Liver (tissue), 9 donors: ENCODE results near the gene RPL10A. TPM values are rescaled to one million over a fixed set of nuclear protein-coding genes. Genes with fewer than 3 reads are reported as not detected.

Source experiments
- DNase-seq: peaks from one replicate; pipeline ENCODE4 v3.0.0-alpha.2; 2017; ENCODE audit warnings: low spot score
- H3K27ac ChIP-seq, 2 donors: one replicate each; pipeline ENCODE4 v1.7.0; 2013; ENCODE audit warnings: inconsistent platforms in 2 of 2, low read length in 2 of 2, control low read depth in 1 of 2, low read depth in 1 of 2, mild to moderate bottlenecking in 1 of 2
- H3K27me3 ChIP-seq, 4 donors: one replicate each; pipeline versions ENCODE4 v1.6.1 to v1.7.0; 2013; ENCODE audit warnings: low read length in 3 of 4, inconsistent platforms in 1 of 4, mild to moderate bottlenecking in 1 of 4, moderate library complexity in 1 of 4; ENCODE audit not compliant: control insufficient read depth in 4 of 4, insufficient read depth in 4 of 4
- H3K36me3 ChIP-seq, 4 donors: one replicate each; pipeline versions ENCODE4 v1.6.1 to v1.7.0; 2013; ENCODE audit warnings: low read length in 3 of 4, mild to moderate bottlenecking in 3 of 4, low read depth in 1 of 4, moderate library complexity in 1 of 4; ENCODE audit not compliant: control insufficient read depth in 4 of 4, insufficient read depth in 3 of 4
- H3K4me1 ChIP-seq, 4 donors: one replicate each; pipeline versions ENCODE4 v1.6.1 to v1.7.0; 2013; ENCODE audit warnings: low read length in 3 of 4, mild to moderate bottlenecking in 3 of 4, moderate library complexity in 1 of 4; ENCODE audit not compliant: control insufficient read depth in 4 of 4, insufficient read depth in 4 of 4
- H3K4me3 ChIP-seq, 3 donors: one replicate each; pipeline versions ENCODE4 v1.6.1 to v1.7.0; 2013; ENCODE audit warnings: low read length in 3 of 3, control low read depth in 1 of 3, low read depth in 1 of 3, mild to moderate bottlenecking in 1 of 3
- H3K9ac ChIP-seq, 2 donors: one replicate each; pipeline ENCODE4 v1.7.0; 2013; ENCODE audit warnings: low read length in 2 of 2, mild to moderate bottlenecking in 2 of 2, moderate library complexity in 2 of 2, control low read depth in 1 of 2, low read depth in 1 of 2
- H3K9me3 ChIP-seq, 4 donors: one replicate each; pipeline versions ENCODE4 v1.6.1 to v1.7.0; 2013; ENCODE audit warnings: low read length in 3 of 4; ENCODE audit not compliant: control insufficient read depth in 4 of 4
- EGR1 ChIP-seq, 2 donors: IDR thresholded peaks; 2 replicates each; pipeline ENCODE4 v1.6.1; 2016 to 2018; ENCODE audit warnings: antibody characterized with exemption in 2 of 2, low read depth in 2 of 2
- FOXA1 ChIP-seq: IDR thresholded peaks from 2 replicates; pipeline ENCODE4 v1.6.1; 2016; ENCODE audit warnings: antibody characterized with exemption
- FOXA2 ChIP-seq: IDR thresholded peaks from 2 replicates; pipeline ENCODE4 v1.6.1; 2016; ENCODE audit warnings: antibody characterized with exemption
- GABPA ChIP-seq, 2 donors: IDR thresholded peaks in 1 of 2; conservative IDR thresholded peaks in 1 of 2; 2 replicates each; pipeline ENCODE4 v1.6.1; 2016; ENCODE audit warnings: antibody characterized with exemption in 2 of 2, mild to moderate bottlenecking in 1 of 2, moderate library complexity in 1 of 2
- HNF4G ChIP-seq: IDR thresholded peaks from 2 replicates; pipeline ENCODE4 v1.6.1; 2016; ENCODE audit warnings: antibody characterized with exemption
- JUND ChIP-seq, 2 donors: IDR thresholded peaks; 2 replicates each; pipeline ENCODE4 v1.6.1; 2016; ENCODE audit warnings: antibody characterized with exemption in 2 of 2
- NR2F2 ChIP-seq: IDR thresholded peaks from 2 replicates; pipeline ENCODE4 v1.6.1; 2016; ENCODE audit warnings: antibody characterized with exemption
- RXRA ChIP-seq, 2 donors: IDR thresholded peaks; 2 replicates each; pipeline ENCODE4 v1.6.1; 2017 to 2018; ENCODE audit warnings: antibody characterized with exemption in 2 of 2, mild to moderate bottlenecking in 1 of 2
- SP1 ChIP-seq: IDR thresholded peaks from 2 replicates; pipeline ENCODE4 v1.6.1; 2018; ENCODE audit warnings: antibody characterized with exemption, mild to moderate bottlenecking
- TAF1 ChIP-seq: conservative IDR thresholded peaks from 2 replicates; pipeline ENCODE4 v1.6.1; 2016; ENCODE audit warnings: antibody characterized with exemption, mild to moderate bottlenecking
- YY1 ChIP-seq: IDR thresholded peaks from 2 replicates; pipeline ENCODE4 v1.6.1; 2016; ENCODE audit warnings: antibody characterized with exemption, mild to moderate bottlenecking
- WGBS: extraction: QIAGEN DNeasy Blood & Tissue Kit; methylation state at CpG from one replicate; pipeline ENCODE4 v1.1.7; 2013; 5-methylcytosine and 5-hydroxymethylcytosine counted together
- polyA plus RNA-seq, 2 donors: library from polyadenylated mRNA; stranded (reverse) in 1 of 2; unstranded in 1 of 2; fragments of 200-250 nt in 1 of 2; fragments of >200 nt in 1 of 2; fragmentation: Nextera tagmentation in 1 of 2; extraction: Ambion mirVana in 1 of 2; gene quantifications; one replicate each; pipeline versions ENCODE4 v1.2.1 to v1.2.3, GENCODE V29; 2013 to 2015
- total RNA-seq, 2 donors: library from RNA; depleted of rRNA; stranded (reverse); fragments of >200 nt; gene quantifications; one replicate each; pipeline ENCODE4 v1.2.3, GENCODE V29; 2014
- TF ChIP-seq, protein P1 (sequence below): IDR thresholded peaks from 2 replicates; pipeline ENCODE4 v1.6.1; 2016; ENCODE audit warnings: antibody characterized with exemption, mild to moderate bottlenecking
- TF ChIP-seq, protein P2 (sequence below): IDR thresholded peaks from 2 replicates; pipeline ENCODE4 v1.6.1; 2016; ENCODE audit warnings: antibody characterized with exemption
- TF ChIP-seq, protein P3 (sequence below): IDR thresholded peaks from 2 replicates; pipeline ENCODE4 v1.6.1; 2016; ENCODE audit warnings: antibody characterized with exemption
- TF ChIP-seq, protein P4 (sequence below): fragments of 150-350 bp; IDR thresholded peaks from 2 replicates; pipeline ENCODE4 v1.5.1; 2017; ENCODE audit warnings: improper control_type of control experiment, low read depth, low read length; ENCODE audit not compliant: missing input control
- donor health status: healthy.
- donor health status: healthy.
- donor health status: healthy.
- donor health status: healthy.
- donor health status: healthy.

Gene RPL10A
- total and polyA plus RNA-seq, 4 donors = 213 to 1,235 (median 528) TPM

DNA sequence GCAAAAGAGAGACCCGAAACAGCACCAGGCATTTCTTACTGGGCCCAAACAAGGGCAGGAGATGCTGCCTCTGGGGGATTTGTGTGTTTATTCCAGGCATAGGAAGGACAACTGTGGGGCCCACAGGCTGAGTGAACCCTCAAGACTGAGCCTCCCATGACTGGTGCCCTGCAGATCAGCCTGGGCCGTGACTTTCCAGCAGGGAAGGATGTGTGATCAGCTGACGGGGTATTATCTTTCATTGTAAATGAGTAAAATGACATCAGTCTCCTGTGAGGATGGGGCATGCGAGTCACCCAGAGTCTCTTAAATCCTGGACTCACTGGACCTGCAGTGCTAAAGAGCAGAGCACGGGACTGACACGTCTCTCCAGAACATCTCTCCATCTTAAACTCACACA lies 32.6 kb downstream of the RPL10A start (continued):
- TF ChIP-seq GABPA (IDR thresholded peaks at IDR 0.05 in 1 of 2, conservative IDR thresholded peaks at IDR 0.05 in 1 of 2) = no peak
- TF ChIP-seq, protein P1, sequence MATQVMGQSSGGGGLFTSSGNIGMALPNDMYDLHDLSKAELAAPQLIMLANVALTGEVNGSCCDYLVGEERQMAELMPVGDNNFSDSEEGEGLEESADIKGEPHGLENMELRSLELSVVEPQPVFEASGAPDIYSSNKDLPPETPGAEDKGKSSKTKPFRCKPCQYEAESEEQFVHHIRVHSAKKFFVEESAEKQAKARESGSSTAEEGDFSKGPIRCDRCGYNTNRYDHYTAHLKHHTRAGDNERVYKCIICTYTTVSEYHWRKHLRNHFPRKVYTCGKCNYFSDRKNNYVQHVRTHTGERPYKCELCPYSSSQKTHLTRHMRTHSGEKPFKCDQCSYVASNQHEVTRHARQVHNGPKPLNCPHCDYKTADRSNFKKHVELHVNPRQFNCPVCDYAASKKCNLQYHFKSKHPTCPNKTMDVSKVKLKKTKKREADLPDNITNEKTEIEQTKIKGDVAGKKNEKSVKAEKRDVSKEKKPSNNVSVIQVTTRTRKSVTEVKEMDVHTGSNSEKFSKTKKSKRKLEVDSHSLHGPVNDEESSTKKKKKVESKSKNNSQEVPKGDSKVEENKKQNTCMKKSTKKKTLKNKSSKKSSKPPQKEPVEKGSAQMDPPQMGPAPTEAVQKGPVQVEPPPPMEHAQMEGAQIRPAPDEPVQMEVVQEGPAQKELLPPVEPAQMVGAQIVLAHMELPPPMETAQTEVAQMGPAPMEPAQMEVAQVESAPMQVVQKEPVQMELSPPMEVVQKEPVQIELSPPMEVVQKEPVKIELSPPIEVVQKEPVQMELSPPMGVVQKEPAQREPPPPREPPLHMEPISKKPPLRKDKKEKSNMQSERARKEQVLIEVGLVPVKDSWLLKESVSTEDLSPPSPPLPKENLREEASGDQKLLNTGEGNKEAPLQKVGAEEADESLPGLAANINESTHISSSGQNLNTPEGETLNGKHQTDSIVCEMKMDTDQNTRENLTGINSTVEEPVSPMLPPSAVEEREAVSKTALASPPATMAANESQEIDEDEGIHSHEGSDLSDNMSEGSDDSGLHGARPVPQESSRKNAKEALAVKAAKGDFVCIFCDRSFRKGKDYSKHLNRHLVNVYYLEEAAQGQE = no peak
- no peak for TF ChIP-seq FOXA1
- no peak for TF ChIP-seq FOXA2

DNA sequence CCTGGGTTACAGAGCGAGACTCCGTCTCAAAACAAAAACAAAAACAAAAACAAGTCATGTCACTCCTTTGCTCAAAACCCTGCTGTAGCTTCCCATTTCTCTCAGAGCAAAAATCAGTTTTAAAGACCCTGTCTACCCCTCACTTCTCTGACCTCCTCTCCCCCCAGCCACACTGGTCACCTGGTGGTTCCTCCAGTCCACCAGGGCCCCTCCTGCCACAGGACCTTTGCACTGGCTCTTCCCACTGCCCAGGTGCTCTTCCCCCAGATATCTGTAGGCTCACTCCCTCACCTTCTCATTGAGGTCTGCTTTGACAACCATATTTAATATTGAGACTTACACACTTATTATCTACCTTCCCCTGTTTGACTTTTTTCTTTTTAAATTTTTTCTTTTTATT lies 33.6 kb downstream of the RPL10A start:
- DNase-seq = no peak
- 95% methylated on average over 2 of the region's 2 CpGs for WGBS
- Histone ChIP-seq H3K9ac (no peak overlapping the region), H3K4me3 (no peak overlapping the region), H3K36me3 (no peaks in the 10 kb centered on the region), H3K9me3 (no peaks in the 10 kb centered on the region), H3K27me3 (no peaks in the 10 kb centered on the region), H3K27ac (no peak overlapping the region), H3K4me1 (peaks cover 0 to 6% (median 2%) of the 10 kb centered on the region in 4 donors)
- TF ChIP-seq RXRA (IDR thresholded peaks at IDR 0.05) (no peak), EGR1 (IDR thresholded peaks at IDR 0.05; ENCODE audit: low read depth in 2 of 2) (no peak), TAF1 (no peak), JUND (IDR thresholded peaks at IDR 0.05) (no peak), YY1 (no peak), FOXA2 (no peak)
- TF ChIP-seq, protein P1 = no peak

DNA sequence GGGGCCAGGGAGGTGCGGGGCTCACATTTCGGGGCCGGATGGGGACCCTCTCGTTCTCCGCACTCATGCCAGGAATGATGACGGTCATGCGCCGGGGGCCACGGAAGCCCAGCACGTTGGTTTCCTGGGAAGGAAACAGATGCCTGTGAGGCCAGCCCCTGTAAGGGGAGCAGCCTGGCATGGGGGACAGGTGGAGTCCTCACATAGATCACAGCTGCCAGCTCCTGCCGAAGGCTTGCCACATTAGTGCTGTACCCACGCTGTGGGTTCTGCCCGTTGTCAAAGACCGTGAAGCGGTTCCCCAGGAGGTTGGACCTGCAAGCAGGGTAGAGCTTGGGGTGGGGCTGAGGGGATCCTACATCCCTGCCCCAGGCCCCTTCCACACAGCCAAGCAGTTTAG lies 35.3 kb downstream of the RPL10A start:
- no peaks in the 10 kb centered on the region for H3K36me3 ChIP-seq
- H3K9ac ChIP-seq = no peak overlapping the region
- no peak overlapping the region for H3K27ac ChIP-seq
- DNase-seq = no peak
- no peaks in the 10 kb centered on the region for H3K4me1 ChIP-seq
- H3K27me3 ChIP-seq = no peaks in the 10 kb centered on the region
- no peaks in the 10 kb centered on the region for H3K9me3 ChIP-seq
- no peak overlapping the region for H3K4me3 ChIP-seq
- WGBS = 73% methylated on average over 15 of the region's 15 CpGs
- TF ChIP-seq RXRA (IDR thresholded peaks at IDR 0.05) (no peak), SP1 (no peak), NR2F2 (no peak), FOXA2 (no peak), FOXA1 (no peak), HNF4G (no peak)
- TF ChIP-seq, protein P1 = no peak
- TF ChIP-seq, protein P2, sequence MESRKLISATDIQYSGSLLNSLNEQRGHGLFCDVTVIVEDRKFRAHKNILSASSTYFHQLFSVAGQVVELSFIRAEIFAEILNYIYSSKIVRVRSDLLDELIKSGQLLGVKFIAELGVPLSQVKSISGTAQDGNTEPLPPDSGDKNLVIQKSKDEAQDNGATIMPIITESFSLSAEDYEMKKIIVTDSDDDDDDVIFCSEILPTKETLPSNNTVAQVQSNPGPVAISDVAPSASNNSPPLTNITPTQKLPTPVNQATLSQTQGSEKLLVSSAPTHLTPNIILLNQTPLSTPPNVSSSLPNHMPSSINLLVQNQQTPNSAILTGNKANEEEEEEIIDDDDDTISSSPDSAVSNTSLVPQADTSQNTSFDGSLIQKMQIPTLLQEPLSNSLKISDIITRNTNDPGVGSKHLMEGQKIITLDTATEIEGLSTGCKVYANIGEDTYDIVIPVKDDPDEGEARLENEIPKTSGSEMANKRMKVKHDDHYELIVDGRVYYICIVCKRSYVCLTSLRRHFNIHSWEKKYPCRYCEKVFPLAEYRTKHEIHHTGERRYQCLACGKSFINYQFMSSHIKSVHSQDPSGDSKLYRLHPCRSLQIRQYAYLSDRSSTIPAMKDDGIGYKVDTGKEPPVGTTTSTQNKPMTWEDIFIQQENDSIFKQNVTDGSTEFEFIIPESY = no peak
- TF ChIP-seq, protein P3, sequence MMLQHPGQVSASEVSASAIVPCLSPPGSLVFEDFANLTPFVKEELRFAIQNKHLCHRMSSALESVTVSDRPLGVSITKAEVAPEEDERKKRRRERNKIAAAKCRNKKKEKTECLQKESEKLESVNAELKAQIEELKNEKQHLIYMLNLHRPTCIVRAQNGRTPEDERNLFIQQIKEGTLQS = no peak
- TF ChIP-seq, protein P4, sequence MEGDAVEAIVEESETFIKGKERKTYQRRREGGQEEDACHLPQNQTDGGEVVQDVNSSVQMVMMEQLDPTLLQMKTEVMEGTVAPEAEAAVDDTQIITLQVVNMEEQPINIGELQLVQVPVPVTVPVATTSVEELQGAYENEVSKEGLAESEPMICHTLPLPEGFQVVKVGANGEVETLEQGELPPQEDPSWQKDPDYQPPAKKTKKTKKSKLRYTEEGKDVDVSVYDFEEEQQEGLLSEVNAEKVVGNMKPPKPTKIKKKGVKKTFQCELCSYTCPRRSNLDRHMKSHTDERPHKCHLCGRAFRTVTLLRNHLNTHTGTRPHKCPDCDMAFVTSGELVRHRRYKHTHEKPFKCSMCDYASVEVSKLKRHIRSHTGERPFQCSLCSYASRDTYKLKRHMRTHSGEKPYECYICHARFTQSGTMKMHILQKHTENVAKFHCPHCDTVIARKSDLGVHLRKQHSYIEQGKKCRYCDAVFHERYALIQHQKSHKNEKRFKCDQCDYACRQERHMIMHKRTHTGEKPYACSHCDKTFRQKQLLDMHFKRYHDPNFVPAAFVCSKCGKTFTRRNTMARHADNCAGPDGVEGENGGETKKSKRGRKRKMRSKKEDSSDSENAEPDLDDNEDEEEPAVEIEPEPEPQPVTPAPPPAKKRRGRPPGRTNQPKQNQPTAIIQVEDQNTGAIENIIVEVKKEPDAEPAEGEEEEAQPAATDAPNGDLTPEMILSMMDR = no peak
